ENCODE data around the gene COLEC11.

DNA sequence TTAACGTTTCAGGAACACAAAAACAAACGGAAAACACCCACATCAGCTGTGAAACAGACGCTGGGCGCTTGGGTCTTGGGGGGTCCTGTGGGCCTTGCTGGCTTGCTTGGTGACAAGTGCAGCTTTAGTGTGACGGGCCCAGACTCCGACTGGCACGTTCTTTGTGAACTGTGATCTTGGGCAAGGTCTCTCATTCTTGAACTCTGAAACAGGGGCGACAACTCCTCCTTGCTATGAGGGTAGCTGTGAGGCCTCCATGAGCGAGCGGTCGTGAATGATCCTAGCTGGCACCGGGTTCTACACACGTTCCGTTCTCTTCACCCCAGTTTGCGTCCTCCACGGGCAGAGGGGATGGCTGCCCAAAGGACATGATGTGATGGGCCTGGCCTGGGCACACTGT is 8.7 kb upstream of the COLEC11 start:
- TF ChIP-seq, protein P1, sequence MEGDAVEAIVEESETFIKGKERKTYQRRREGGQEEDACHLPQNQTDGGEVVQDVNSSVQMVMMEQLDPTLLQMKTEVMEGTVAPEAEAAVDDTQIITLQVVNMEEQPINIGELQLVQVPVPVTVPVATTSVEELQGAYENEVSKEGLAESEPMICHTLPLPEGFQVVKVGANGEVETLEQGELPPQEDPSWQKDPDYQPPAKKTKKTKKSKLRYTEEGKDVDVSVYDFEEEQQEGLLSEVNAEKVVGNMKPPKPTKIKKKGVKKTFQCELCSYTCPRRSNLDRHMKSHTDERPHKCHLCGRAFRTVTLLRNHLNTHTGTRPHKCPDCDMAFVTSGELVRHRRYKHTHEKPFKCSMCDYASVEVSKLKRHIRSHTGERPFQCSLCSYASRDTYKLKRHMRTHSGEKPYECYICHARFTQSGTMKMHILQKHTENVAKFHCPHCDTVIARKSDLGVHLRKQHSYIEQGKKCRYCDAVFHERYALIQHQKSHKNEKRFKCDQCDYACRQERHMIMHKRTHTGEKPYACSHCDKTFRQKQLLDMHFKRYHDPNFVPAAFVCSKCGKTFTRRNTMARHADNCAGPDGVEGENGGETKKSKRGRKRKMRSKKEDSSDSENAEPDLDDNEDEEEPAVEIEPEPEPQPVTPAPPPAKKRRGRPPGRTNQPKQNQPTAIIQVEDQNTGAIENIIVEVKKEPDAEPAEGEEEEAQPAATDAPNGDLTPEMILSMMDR (IDR thresholded peaks at IDR 0.05), result no peak
- TF ChIP-seq POLR2A (IDR thresholded peaks at IDR 0.05), result no peak
